ENCODE data around the gene MDFI. TPM values are rescaled to one million over a fixed set of nuclear protein-coding genes. Genes with fewer than 3 reads are reported as not detected.

The MDFI gene
- polyA plus RNA-seq, 1 experiment, result not detected

- ChIA-PET POLR2A (no interaction called here), CTCF (no interaction called here)
- H3K36me3 ChIP-seq (ENCODE audit: control insufficient read depth, insufficient read depth, low read length), result no peaks in the 10 kb centered on the region
- TF ChIP-seq, protein P1, sequence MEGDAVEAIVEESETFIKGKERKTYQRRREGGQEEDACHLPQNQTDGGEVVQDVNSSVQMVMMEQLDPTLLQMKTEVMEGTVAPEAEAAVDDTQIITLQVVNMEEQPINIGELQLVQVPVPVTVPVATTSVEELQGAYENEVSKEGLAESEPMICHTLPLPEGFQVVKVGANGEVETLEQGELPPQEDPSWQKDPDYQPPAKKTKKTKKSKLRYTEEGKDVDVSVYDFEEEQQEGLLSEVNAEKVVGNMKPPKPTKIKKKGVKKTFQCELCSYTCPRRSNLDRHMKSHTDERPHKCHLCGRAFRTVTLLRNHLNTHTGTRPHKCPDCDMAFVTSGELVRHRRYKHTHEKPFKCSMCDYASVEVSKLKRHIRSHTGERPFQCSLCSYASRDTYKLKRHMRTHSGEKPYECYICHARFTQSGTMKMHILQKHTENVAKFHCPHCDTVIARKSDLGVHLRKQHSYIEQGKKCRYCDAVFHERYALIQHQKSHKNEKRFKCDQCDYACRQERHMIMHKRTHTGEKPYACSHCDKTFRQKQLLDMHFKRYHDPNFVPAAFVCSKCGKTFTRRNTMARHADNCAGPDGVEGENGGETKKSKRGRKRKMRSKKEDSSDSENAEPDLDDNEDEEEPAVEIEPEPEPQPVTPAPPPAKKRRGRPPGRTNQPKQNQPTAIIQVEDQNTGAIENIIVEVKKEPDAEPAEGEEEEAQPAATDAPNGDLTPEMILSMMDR (IDR thresholded peaks at IDR 0.05; ENCODE audit: insufficient read depth, low read depth, low read length), result no peak
- no peak overlapping the region for H3K4me3 ChIP-seq (ENCODE audit: low read depth, low read length)
- peaks cover 9% of the 10 kb centered on the region for H3K27me3 ChIP-seq (ENCODE audit: control insufficient read depth, insufficient read depth, low read length)
- no peak for DNase-seq (ENCODE audit: low read depth)
Observed at GRCh38 chr6:41621367-41621766, 16.9 kb upstream of the MDFI start.

- H3K4me3 ChIP-seq (ENCODE audit: low read depth, low read length), result no peak overlapping the region
- H3K27me3 ChIP-seq (ENCODE audit: control insufficient read depth, insufficient read depth, low read length), result peaks cover 9% of the 10 kb centered on the region
- no peak for DNase-seq (ENCODE audit: low read depth)
- CTCF ChIA-PET, result no interaction called here
- TF ChIP-seq, protein P1 (IDR thresholded peaks at IDR 0.05; ENCODE audit: insufficient read depth, low read depth, low read length), result no peak
- H3K36me3 ChIP-seq (ENCODE audit: control insufficient read depth, insufficient read depth, low read length), result no peaks in the 10 kb centered on the region
- POLR2A ChIA-PET, result no interaction called here
Observed at GRCh38 chr6:41621802-41622201, 16.5 kb upstream of the MDFI start.

DNA sequence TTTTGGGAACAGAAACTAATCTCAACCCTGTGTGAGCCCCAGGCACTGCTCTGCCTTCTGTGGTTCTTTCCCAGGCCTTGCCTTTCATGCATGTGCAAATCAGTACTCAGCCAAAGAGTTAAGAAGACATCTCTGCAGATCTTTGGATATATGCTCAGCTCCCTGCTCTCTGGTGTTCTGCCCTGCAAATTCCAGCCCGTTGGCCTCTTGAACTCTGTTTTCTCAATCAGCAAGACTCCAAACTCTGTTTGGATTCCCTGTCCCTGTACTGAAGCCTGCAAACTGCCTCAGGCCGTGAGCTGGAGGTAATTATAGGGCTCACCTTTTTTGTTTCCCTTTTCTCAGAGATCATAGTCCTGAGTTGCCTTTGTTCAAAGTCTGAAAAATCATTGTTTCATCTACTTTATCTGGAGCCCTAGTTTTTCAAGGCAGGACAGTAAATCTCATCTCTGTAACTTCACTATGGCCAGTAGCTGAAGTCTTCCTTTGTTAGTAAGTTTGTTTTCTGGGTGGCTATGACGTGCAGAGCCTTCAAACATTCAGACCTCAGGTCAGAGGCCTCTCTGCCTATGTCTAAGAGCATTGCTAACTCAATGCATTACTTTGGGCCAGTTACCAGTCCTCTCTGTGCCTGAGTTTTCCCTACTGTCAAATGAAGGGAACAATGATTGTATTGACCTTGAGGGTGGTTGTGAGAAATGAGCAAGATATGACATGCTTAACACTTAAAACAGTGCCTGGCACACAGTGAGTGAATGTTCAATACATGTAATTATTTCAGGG lies 15.9 kb upstream of the MDFI start:
- DNase-seq (ENCODE audit: low read depth), result no peak
- ChIA-PET POLR2A (no interaction called here), CTCF (no interaction called here)
- Histone ChIP-seq H3K36me3 (ENCODE audit: control insufficient read depth, insufficient read depth, low read length) (no peaks in the 10 kb centered on the region), H3K4me3 (ENCODE audit: low read depth, low read length) (no peak overlapping the region), H3K27me3 (ENCODE audit: control insufficient read depth, insufficient read depth, low read length) (peaks cover 9% of the 10 kb centered on the region)
- TF ChIP-seq, protein P1 (IDR thresholded peaks at IDR 0.05; ENCODE audit: insufficient read depth, low read depth, low read length), result no peak

- POLR2A ChIA-PET, result no interaction called here
- Histone ChIP-seq H3K27me3 (ENCODE audit: control insufficient read depth, insufficient read depth, low read length) (peaks cover 5% of the 10 kb centered on the region), H3K4me3 (ENCODE audit: low read depth, low read length) (no peak overlapping the region), H3K36me3 (ENCODE audit: control insufficient read depth, insufficient read depth, low read length) (no peaks in the 10 kb centered on the region)
- TF ChIP-seq, protein P1 (IDR thresholded peaks at IDR 0.05; ENCODE audit: insufficient read depth, low read depth, low read length), result no peak
- CTCF ChIA-PET, result no interaction called here
- no peak for DNase-seq (ENCODE audit: low read depth)
Observed at GRCh38 chr6:41623330-41623729, 14.9 kb upstream of the MDFI start.

DNA sequence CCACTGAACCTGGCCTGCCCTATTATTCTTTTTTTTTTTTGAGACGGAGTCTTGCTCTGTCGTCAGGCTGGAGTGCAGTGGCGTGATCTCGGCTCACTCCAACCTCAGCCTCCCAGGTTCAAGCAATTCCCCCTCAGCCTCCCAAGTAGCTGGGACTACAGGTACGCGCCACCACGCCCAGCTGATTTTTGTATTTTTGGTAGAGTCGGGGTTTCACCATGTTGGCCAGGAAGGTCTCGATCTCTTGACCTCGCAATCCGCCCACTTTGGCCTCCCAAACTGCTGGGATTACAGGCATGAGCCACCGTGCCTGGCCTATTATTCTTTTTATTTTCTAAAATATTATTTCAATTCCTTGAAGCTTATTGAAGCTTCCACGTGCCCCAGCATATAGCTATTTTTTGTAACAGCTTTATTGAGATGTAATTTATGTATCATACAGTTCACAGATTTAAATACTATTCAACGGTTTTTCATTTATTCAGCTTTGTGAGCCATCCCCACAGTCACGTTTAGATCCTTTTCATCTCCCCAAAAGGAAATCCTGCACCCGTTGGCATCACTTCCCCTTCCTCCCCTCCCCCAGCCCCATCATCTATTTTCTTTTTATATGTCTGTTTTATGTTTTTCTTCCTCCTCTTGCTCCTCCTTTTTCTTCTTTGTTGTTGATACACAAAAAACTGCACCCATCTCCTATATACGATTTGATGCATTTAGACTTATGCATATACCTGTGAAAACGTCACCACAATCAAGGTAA lies 13.5 kb upstream of the MDFI start:
- Histone ChIP-seq H3K27me3 (ENCODE audit: control insufficient read depth, insufficient read depth, low read length) (peaks cover 4% of the 10 kb centered on the region), H3K36me3 (ENCODE audit: control insufficient read depth, insufficient read depth, low read length) (no peaks in the 10 kb centered on the region), H3K4me3 (ENCODE audit: low read depth, low read length) (no peak overlapping the region)
- ChIA-PET CTCF (interaction anchor here (0.8 kb wide), 1 partner anchor 58 kb away, joined by 3 read pairs; no protein-coding TSS in a partner anchor), POLR2A (interaction anchor here (0.6 kb wide), 1 partner anchor 63 kb away, joined by 3 read pairs; no protein-coding TSS in a partner anchor)
- TF ChIP-seq, protein P1 (IDR thresholded peaks at IDR 0.05; ENCODE audit: insufficient read depth, low read depth, low read length), result no peak
- no peak for DNase-seq (ENCODE audit: low read depth)
